K562 (cell line): ENCODE results near the gene PAIP2. TPM values are rescaled to one million over a fixed set of nuclear protein-coding genes. Genes with fewer than 3 reads are reported as not detected.

Experiments used
- ATAC-seq: fragments of 200-7000 bp; cut with Tn5 transposase; 3 replicates; pipeline ENCODE4 v1.9.1; 2020; ENCODE audit warnings: moderate library complexity
- BruUV-seq: library from RNA; stranded (reverse); fragments of 400-500 nt; replicated peaks from 2 replicates; lab custom pipeline; 2021; lab: Mats Ljungman, UMichigan
- CTCF ChIA-PET: fragments of 300-600 bp; formaldehyde crosslinking; extraction: SDS; loops from one replicate; lab custom pipeline; 2021; ENCODE audit warnings: low intra/inter-chr PET ratio; lab: Yijun Ruan, JAX
- POLR2A ChIA-PET: fragments of 300-600, 350-650 bp; sonication (Branson Sonifier 250); formaldehyde crosslinking; extraction: SDS; loops from one replicate; lab custom pipeline; 2021; ENCODE audit warnings: antibody characterized with exemption, inconsistent platforms; lab: Yijun Ruan, JAX
- DNase-seq, 4 experiments: peaks; one replicate each; pipeline versions ENCODE4 v3.0.0 to v3.0.0-alpha.2; 2011 to 2018; ENCODE audit warnings: low spot score in 3 of 4, mixed read lengths in 3 of 4; ENCODE audit errors: extremely low read depth in 1 of 4
- FAIRE-seq: peaks from 2 replicates; lab custom pipeline; 2011; peaks lifted over from hg19 to GRCh38; lab: Jason Lieb, UNC
- H2AFZ ChIP-seq: 2 replicates; pipeline ENCODE4 v1.6.0; 2011; ENCODE audit warnings: low read depth, low read length, control low read depth, inconsistent platforms
- H3K27ac ChIP-seq: fragments of 200-600 bp; 3 replicates; pipeline ENCODE4 v1.8.0; 2011; ENCODE audit warnings: low read depth, mild to moderate bottlenecking, control low read depth, inconsistent platforms, low read length, moderate library complexity, mixed read lengths; ENCODE audit errors: extremely low read depth
- H3K27me3 ChIP-seq, 2 experiments: fragments of 300-600 bp in 1 of 2; 2 replicates in 1 of 2; 3 replicates in 1 of 2; pipeline versions ENCODE4 v1.6.0 to v1.8.0; 2011; ENCODE audit warnings: inconsistent platforms in 2 of 2, low read length in 2 of 2, mild to moderate bottlenecking in 1 of 2, mixed read lengths in 1 of 2, moderate library complexity in 1 of 2; ENCODE audit not compliant: control insufficient read depth in 2 of 2, insufficient read depth in 2 of 2
- H3K36me3 ChIP-seq: fragments of 300-600 bp; 3 replicates; pipeline ENCODE4 v1.8.0; 2011; ENCODE audit warnings: mild to moderate bottlenecking, low read length, inconsistent platforms; ENCODE audit not compliant: control insufficient read depth, insufficient read depth
- H3K4me1 ChIP-seq, 2 experiments: fragments of 200-600 bp in 1 of 2; replicated peaks in 1 of 2; 2 replicates in 1 of 2; 3 replicates in 1 of 2; pipeline versions ENCODE4 v1.5.1 to v1.8.0; 2011; ENCODE audit warnings: inconsistent platforms in 2 of 2, low read length in 2 of 2, mild to moderate bottlenecking in 1 of 2, mixed read lengths in 1 of 2, moderate library complexity in 1 of 2; ENCODE audit not compliant: control insufficient read depth in 2 of 2, insufficient read depth in 2 of 2
- H3K4me2 ChIP-seq: 2 replicates; pipeline ENCODE4 v1.6.1; 2011; ENCODE audit warnings: low read length, control low read depth, inconsistent platforms, mixed read lengths; ENCODE audit not compliant: insufficient read depth
- H3K4me3 ChIP-seq: fragments of 200-600 bp; sonication (generic), shearing (Covaris generic); 2 replicates; pipeline ENCODE4 v1.5.1; 2016; ENCODE audit warnings: control low read depth, inconsistent platforms
- H3K79me2 ChIP-seq: fragments of 200-600 bp; 3 replicates; pipeline ENCODE4 v1.8.0; 2011; ENCODE audit warnings: low read length, inconsistent platforms; ENCODE audit not compliant: control insufficient read depth, insufficient read depth
- H3K9ac ChIP-seq, 2 experiments: 2 replicates each; pipeline versions ENCODE4 v1.6.0 to v1.6.1; 2011; ENCODE audit warnings: low read depth in 2 of 2, low read length in 2 of 2, control low read depth in 1 of 2, inconsistent platforms in 1 of 2, mild to moderate bottlenecking in 1 of 2, mixed read lengths in 1 of 2; ENCODE audit not compliant: insufficient read depth in 1 of 2
- H3K9me1 ChIP-seq: one replicate; pipeline ENCODE4 v1.6.0; 2011; ENCODE audit warnings: inconsistent platforms, mild to moderate bottlenecking, low read length, moderate library complexity; ENCODE audit not compliant: control insufficient read depth, insufficient read depth
- H3K9me3 ChIP-seq: replicated peaks from 2 replicates; pipeline ENCODE4 v1.5.1; 2011; ENCODE audit warnings: low read depth, low read length, inconsistent platforms; ENCODE audit not compliant: control insufficient read depth, insufficient read depth
- H4K20me1 ChIP-seq: replicated peaks from 2 replicates; pipeline ENCODE4 v1.6.1; 2011; ENCODE audit warnings: low read length, inconsistent platforms, mixed read lengths; ENCODE audit not compliant: control insufficient read depth, insufficient read depth
- BHLHE40 ChIP-seq: IDR thresholded peaks from 2 replicates; pipeline ENCODE4 v1.6.1; 2011; ENCODE audit warnings: low read length, improper control_type of control experiment
- BRCA1 ChIP-seq, 2 experiments: fragments of 450-650 bp in 1 of 2; sonication (generic) in 1 of 2; formaldehyde crosslinking in 1 of 2; IDR thresholded peaks; 2 replicates each; pipeline versions ENCODE4 v1.5.0 to v1.6.1; 2017 to 2020; ENCODE audit warnings: mild to moderate bottlenecking in 1 of 2, missing genetic modification reagents in 1 of 2
- DACH1 ChIP-seq: fragments of 450-650 bp; IDR thresholded peaks from 2 replicates; pipeline ENCODE4 v1.6.1; 2018; ENCODE audit not compliant: partially characterized antibody
- IRF2 ChIP-seq: sonication (generic); formaldehyde crosslinking; IDR thresholded peaks from 2 replicates; pipeline ENCODE4 v1.8.1; 2022; ENCODE audit warnings: mild to moderate bottlenecking, missing genetic modification reagents
- SRSF3 ChIP-seq: fragments of 200-400 bp; formaldehyde crosslinking; IDR thresholded peaks from 2 replicates; pipeline ENCODE4 v1.6.1; 2016; ENCODE audit warnings: mild to moderate bottlenecking, low read length, moderate library complexity; ENCODE audit not compliant: insufficient read depth
- ZBTB1 ChIP-seq: sonication (generic); formaldehyde crosslinking; IDR thresholded peaks from 2 replicates; pipeline ENCODE4 v1.8.1; 2023; ENCODE audit warnings: missing genetic modification reagents, low read depth, mild to moderate bottlenecking, borderline replicate concordance
- ZC3H8 ChIP-seq: fragments of 450-650 bp; IDR thresholded peaks from 2 replicates; pipeline ENCODE4 v1.6.1; 2017
- WGBS: fragments of 100-300 bp; shearing (Covaris generic); methylation state at CpG from one replicate; pipeline ENCODE4 v1.1.6; 2016; ENCODE audit warnings: low coverage, mixed read lengths; ENCODE audit not compliant: insufficient coverage; ENCODE audit errors: missing lambda C conversion rate; 5-methylcytosine and 5-hydroxymethylcytosine counted together
- in situ Hi-C: fragments of 300-500 bp; cut with MboI; formaldehyde crosslinking; loops from 4 replicates; pipeline ENCODE4 v1.15.0; 2018; ENCODE audit warnings: inconsistent platforms, mixed read lengths
- intact Hi-C: fragments of 100-400 bp; cut with micrococcal nuclease; formaldehyde crosslinking; loops from 2 replicates; pipeline ENCODE4 v1.14.2; 2022
- polyA plus RNA-seq, 8 experiments: library from polyadenylated mRNA; depleted of rRNA in 4 of 8; stranded (reverse) in 5 of 8; unstranded in 3 of 8; fragments of >200 nt; fragmentation: Nextera tagmentation in 2 of 8; fragmentation: Illumina TruSeq in 1 of 8; extraction: Ambion mirVana in 2 of 8; extraction: Trizol in 1 of 8; gene quantifications; 2 replicates each; pipeline versions ENCODE4 v1.2.1 to v1.2.3, GENCODE V29; 2011 to 2014; ENCODE audit warnings: inconsistent platforms in 1 of 8, missing spikeins in 1 of 8
- total RNA-seq, 7 experiments: library from RNA; depleted of rRNA in 6 of 7; stranded (reverse); fragments of >200 nt in 6 of 7; fragmentation: Illumina TruSeq in 2 of 7; extraction: Trizol in 2 of 7; gene quantifications; 2 replicates each; pipeline versions ENCODE4 v1.2.1 to v1.2.3, GENCODE V29; 2011 to 2021; ENCODE audit warnings: low replicate concordance in 1 of 7
- TF ChIP-seq, protein P1 (sequence below): sonication (generic); formaldehyde crosslinking; IDR thresholded peaks from 2 replicates; pipeline ENCODE4 v1.5.0; 2020; ENCODE audit warnings: missing genetic modification reagents
- TF ChIP-seq, protein P2 (sequence below): fragments of 450-650 bp; IDR thresholded peaks from 2 replicates; pipeline ENCODE4 v1.6.1; 2016
- TF ChIP-seq, protein P3 (sequence below): sonication (generic); formaldehyde crosslinking; IDR thresholded peaks from 2 replicates; pipeline ENCODE4 v1.8.0; 2022; ENCODE audit warnings: mild to moderate bottlenecking, missing genetic modification reagents
- TF ChIP-seq, protein P4 (sequence below), 2 experiments: fragments of 450-650 bp in 1 of 2; sonication (generic) in 1 of 2; formaldehyde crosslinking in 1 of 2; IDR thresholded peaks in 1 of 2; conservative IDR thresholded peaks in 1 of 2; 2 replicates each; pipeline versions ENCODE4 v1.6.1 to v1.8.1; 2016 to 2023; ENCODE audit warnings: mild to moderate bottlenecking in 2 of 2, moderate library complexity in 2 of 2, inconsistent platforms in 1 of 2, missing genetic modification reagents in 1 of 2

PAIP2 gene
- total and polyA plus RNA-seq, 9 of the 15 experiments (the other 6 are each of a cell fraction or from before 2014, with no cell fraction given), result 78.3 to 187 (median 128) TPM

DNA sequence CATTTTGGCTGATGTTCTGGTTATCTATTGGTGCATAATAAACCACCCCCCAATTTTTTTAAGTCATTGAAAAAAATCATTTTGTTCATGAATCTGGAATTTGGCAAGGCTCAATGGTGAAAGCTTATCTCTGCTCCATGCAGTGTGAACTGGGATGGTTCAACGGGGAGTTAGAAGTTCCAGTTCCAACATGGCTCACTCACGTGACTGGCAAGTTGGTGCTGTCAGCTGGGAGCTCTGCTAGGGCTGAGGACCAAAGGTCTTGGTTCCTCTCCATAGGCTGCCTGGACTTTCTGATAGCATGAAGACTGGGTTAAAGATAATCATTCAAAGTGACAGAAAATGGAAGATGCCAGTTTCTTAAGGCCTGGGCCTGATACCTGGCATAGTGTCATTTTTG, 65.3 kb downstream of the PAIP2 start:
- DNase-seq (no peak), ATAC-seq (no peak), FAIRE-seq (no peak)
- Histone ChIP-seq H3K36me3 (no peaks in the 10 kb centered on the region), H3K27me3 (no peaks in the 10 kb centered on the region), H2AFZ (no peak overlapping the region), H3K4me1 (peaks cover 6 to 12% of the 10 kb centered on the region in 2 experiments; a peak in 4 of 5 replicates), H3K9me3 (no peaks in the 10 kb centered on the region), H3K79me2 (no peaks in the 10 kb centered on the region), H3K9ac (no peak overlapping the region), H3K4me3 (no peak overlapping the region), H3K4me2 (no peak overlapping the region), H3K27ac (no peak overlapping the region), H3K9me1 (no peaks in the 10 kb centered on the region), H4K20me1 (no peaks in the 10 kb centered on the region)
- ChIA-PET CTCF (no interaction called here), POLR2A (interaction anchor here (0.6 to 1.8 kb wide), 4 partner anchors 8 to 107 kb away, joined by 3 to 5 read pairs (median 4); no protein-coding TSS in a partner anchor)
- TF ChIP-seq BHLHE40 (peak; percentile 61), ZBTB1 (CRISPR knock-in tag) (no peak)
- TF ChIP-seq, protein P1, sequence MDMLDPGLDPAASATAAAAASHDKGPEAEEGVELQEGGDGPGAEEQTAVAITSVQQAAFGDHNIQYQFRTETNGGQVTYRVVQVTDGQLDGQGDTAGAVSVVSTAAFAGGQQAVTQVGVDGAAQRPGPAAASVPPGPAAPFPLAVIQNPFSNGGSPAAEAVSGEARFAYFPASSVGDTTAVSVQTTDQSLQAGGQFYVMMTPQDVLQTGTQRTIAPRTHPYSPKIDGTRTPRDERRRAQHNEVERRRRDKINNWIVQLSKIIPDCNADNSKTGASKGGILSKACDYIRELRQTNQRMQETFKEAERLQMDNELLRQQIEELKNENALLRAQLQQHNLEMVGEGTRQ (CRISPR knock-in tag), result peak; percentile 31; the same call in 1 of the 2 replicates
- BruUV-seq, result no TSS peak
- in situ Hi-C loops (no loop called here), intact Hi-C loops (no loop called here)
- 33% methylated on average over 2 of the region's 2 CpGs for WGBS

DNA sequence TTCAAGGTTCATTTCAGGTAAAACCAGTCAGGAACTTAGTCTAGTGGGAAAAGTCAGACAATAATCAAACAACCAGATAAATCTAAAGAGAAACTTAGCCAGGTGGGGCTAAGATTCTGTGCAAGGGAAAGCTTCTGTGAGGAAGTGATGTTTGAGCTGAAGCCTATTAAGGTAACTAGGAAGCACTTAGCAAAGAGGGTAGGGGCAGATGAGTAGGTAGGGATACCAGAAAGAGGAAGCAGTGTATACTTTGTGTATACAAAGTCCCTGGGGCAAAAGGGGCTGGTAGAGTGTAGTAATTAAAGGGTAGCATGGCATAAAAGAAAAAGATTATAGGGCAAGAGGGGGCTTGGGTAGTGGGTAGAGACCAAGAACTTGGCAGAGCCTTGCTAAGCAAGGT, 65.9 kb downstream of the PAIP2 start:
- Histone ChIP-seq H2AFZ (no peak overlapping the region), H3K9me1 (no peaks in the 10 kb centered on the region), H3K79me2 (no peaks in the 10 kb centered on the region), H3K36me3 (no peaks in the 10 kb centered on the region), H3K9ac (no peak overlapping the region), H4K20me1 (no peaks in the 10 kb centered on the region), H3K27ac (no peak overlapping the region), H3K4me3 (no peak overlapping the region), H3K4me2 (no peak overlapping the region), H3K9me3 (no peaks in the 10 kb centered on the region), H3K4me1 (peaks cover 6 to 12% of the 10 kb centered on the region in 2 experiments; a peak in 4 of 5 replicates), H3K27me3 (no peaks in the 10 kb centered on the region)
- CTCF ChIA-PET, result no interaction called here
- no peak for FAIRE-seq
- in situ Hi-C loops, result no loop called here
- no peak for ATAC-seq
- BruUV-seq, result no TSS peak
- no peak for DNase-seq
- TF ChIP-seq, protein P2, sequence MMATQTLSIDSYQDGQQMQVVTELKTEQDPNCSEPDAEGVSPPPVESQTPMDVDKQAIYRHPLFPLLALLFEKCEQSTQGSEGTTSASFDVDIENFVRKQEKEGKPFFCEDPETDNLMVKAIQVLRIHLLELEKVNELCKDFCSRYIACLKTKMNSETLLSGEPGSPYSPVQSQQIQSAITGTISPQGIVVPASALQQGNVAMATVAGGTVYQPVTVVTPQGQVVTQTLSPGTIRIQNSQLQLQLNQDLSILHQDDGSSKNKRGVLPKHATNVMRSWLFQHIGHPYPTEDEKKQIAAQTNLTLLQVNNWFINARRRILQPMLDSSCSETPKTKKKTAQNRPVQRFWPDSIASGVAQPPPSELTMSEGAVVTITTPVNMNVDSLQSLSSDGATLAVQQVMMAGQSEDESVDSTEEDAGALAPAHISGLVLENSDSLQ, result no peak
- TF ChIP-seq ZC3H8, result no peak
- TF ChIP-seq, protein P3, sequence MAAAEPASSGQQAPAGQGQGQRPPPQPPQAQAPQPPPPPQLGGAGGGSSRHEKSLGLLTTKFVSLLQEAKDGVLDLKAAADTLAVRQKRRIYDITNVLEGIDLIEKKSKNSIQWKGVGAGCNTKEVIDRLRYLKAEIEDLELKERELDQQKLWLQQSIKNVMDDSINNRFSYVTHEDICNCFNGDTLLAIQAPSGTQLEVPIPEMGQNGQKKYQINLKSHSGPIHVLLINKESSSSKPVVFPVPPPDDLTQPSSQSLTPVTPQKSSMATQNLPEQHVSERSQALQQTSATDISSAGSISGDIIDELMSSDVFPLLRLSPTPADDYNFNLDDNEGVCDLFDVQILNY, result no peak
- no peak for TF ChIP-seq SRSF3
- no peak for TF ChIP-seq DACH1
- no peak for TF ChIP-seq IRF2 (CRISPR knock-in tag)
- TF ChIP-seq, protein P4, sequence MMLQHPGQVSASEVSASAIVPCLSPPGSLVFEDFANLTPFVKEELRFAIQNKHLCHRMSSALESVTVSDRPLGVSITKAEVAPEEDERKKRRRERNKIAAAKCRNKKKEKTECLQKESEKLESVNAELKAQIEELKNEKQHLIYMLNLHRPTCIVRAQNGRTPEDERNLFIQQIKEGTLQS (IDR thresholded peaks at IDR 0.05), result no peak
- TF ChIP-seq, protein P4 (CRISPR knock-in tag; conservative IDR thresholded peaks at IDR 0.05), result no peak
- TF ChIP-seq BRCA1 (IDR thresholded peaks at IDR 0.05), result no peak
- no peak for TF ChIP-seq BRCA1 (CRISPR knock-in tag; IDR thresholded peaks at IDR 0.05)
- intact Hi-C loops, result no loop called here
- POLR2A ChIA-PET, result interaction anchor here (1.1 to 1.3 kb wide), 2 partner anchors 10 to 108 kb away, joined by 3 to 4 read pairs; no protein-coding TSS in a partner anchor
